ENCODE results near the gene ELP5.

Gene ELP5

GRCh38 chr17:7208027-7208571 is 43.9 kb upstream of the ELP5 start:
- no peak for TF ChIP-seq CTCF (IDR thresholded peaks at IDR 0.05; ENCODE audit: insufficient read depth, missing control alignments)
- DNase-seq (ENCODE audit: insufficient read length, low spot score) (no peak), FAIRE-seq (no peak)

- FAIRE-seq (no peak), DNase-seq (ENCODE audit: insufficient read length, low spot score) (no peak)
- no peak for TF ChIP-seq CTCF (IDR thresholded peaks at IDR 0.05; ENCODE audit: insufficient read depth, missing control alignments)
Observed at GRCh38 chr17:7208754-7209460, 43.1 kb upstream of the ELP5 start.

- TF ChIP-seq CTCF (IDR thresholded peaks at IDR 0.05; ENCODE audit: insufficient read depth, missing control alignments), result no peak
- DNase-seq (ENCODE audit: insufficient read length, low spot score) (no peak), FAIRE-seq (peak; percentile 6)
Observed at GRCh38 chr17:7211491-7212273, 40.3 kb upstream of the ELP5 start.

GRCh38 chr17:7213895-7214299 is 38.1 kb upstream of the ELP5 start:
- DNase-seq (ENCODE audit: insufficient read length, low spot score) (peak; percentile 77), FAIRE-seq (peak; percentile 38)
- peak; percentile 32 for TF ChIP-seq CTCF (IDR thresholded peaks at IDR 0.05; ENCODE audit: insufficient read depth, missing control alignments)

- DNase-seq (ENCODE audit: insufficient read length, low spot score), result peak; percentile 94
- FAIRE-seq, result no peak
- peak; percentile 20 for TF ChIP-seq CTCF (IDR thresholded peaks at IDR 0.05; ENCODE audit: insufficient read depth, missing control alignments)
Observed at GRCh38 chr17:7214300-7215135, 37.5 kb upstream of the ELP5 start.

GRCh38 chr17:7215136-7215638 is 36.8 kb upstream of the ELP5 start:
- DNase-seq (ENCODE audit: insufficient read length, low spot score), result peak; percentile 82
- no peak for FAIRE-seq

More at GRCh38 chr17:7215136-7215638, 36.8 kb upstream of the ELP5 start:
- TF ChIP-seq CTCF (IDR thresholded peaks at IDR 0.05; ENCODE audit: insufficient read depth, missing control alignments), result no peak

Data from D721Med (cell line).